HG03520 (cell line): ENCODE measurements around the gene RMI1.
"Not testable (repeated sequence)": the region's sequence is repeated elsewhere in the genome, so short reads cannot be mapped to it uniquely, and the experiment has no call there.

Experiments
- ATAC-seq: cut with Tn5 transposase; IDR thresholded peaks from one replicate; pipeline ENCODE4 v1.9.1; 2021; ENCODE audit warnings: mild to moderate bottlenecking, moderate library complexity; ENCODE audit not compliant: unreplicated experiment

Gene RMI1

DNA sequence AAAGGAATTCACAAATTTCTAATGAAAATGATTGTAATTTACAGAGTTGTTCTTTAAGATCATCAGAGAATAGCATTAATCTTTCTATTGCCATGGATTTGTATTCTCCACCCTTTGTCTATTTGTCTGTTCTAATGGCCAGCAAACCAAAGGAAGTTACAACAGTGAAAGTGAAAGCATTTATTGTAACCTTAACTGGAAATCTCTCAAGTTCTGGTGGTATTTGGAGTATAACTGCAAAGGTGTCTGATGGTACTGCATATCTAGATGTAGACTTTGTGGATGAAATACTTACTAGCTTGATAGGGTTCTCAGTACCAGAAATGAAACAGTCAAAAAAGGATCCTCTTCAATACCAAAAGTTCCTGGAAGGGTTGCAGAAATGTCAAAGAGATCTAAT, 21.7 kb downstream of the RMI1 start:
- peak; percentile 61 for ATAC-seq

DNA sequence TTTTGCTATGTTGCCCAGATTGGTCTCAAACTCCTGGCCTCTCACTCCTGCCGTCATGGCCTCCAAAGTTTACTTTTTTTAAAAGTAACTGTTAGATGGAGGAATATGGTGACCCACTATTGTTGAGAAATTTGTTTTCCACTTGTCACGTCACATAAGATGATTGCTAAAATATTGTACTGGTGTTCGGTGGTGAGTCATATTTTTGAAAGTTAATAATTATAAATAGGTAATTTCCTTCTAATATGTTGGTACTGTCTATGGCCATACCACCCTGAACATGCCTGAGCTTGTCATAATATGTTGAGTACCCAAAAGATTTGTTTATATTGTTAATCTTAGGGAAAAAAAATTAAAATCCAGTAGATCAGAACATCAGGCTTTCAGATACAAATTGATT, 22.6 kb downstream of the RMI1 start:
- ATAC-seq: no peak

DNA sequence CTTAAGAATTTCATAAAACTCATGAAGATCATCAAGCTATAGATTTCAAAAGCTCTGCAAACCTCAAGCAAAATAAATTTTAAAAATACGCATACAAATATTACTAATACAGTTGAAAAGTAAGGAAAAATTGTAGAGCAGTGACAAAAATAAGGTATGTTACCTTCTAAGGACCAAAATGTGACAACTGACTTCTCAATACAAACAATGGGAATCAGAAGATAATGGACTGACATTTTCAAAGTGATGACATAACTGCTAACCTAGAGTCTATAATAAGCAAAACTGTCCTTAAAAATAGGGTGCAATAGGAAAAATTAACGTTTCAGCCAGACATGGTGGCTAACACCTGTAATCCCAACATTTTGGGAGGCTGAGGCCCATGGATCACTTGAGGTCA, 27.1 kb downstream of the RMI1 start:
- no peak for ATAC-seq

DNA sequence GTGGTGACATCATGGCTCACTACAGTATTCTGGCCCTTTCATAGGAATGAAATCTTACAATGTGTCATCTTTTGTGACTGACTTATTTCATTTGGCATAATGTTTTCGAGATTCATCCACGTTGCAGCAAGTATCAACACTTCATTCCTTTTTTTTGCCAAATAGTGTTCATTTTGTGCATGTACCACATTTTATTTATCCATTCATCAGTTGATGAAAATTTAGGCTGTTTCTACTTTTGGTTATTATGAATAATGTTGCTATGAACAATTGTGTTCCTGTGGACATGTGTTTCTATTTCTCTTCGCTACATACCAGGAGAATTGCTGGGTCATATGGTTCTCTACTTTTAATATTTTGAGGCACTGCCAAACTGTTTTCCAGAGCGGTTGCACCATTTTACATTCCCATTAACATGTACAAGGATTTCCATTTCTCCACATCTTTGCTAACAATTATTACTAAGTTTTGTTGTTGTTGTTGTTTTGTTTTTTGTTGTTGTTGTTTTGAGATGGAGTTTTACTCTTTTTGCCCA, 43.5 kb downstream of the RMI1 start:
- ATAC-seq: no peak

DNA sequence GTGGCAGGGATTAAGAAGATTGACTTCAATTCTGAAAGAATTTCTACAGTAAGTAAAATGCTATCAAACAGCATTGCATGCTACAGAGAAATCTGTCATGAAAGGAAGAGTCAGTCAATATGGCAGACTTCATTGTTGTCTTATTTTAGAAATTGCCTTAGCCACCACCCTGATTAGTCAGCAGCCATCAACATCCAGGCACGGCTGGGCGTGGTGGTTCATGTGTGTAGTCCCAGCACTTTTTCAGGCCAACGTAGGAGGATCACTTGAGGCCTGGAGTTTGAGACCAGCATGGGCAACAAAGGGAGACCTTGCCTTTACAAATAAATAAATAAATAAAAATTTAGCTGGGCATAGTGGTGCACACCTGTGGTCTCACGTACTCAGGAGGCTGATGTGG, 46.6 kb downstream of the RMI1 start:
- ATAC-seq: no peak

DNA sequence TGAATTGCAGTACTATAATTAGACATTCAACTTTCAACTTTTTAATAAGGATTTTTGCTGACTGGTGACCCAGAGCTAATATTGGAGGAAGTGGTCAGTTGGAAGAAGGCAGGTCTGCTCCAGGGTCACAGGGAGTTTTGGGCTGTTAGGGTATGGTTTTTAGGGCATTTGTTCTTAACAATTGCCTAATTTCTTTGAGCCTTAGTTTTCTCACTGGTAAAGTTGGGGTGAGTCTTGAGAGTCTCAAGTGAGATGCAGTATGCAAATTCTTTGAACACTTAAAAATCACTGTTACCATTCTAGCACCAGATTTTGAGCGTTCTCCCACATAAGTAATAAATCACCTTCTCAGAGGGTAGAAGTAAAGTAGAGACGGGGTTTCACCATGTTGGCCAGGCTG, 50.9 kb downstream of the RMI1 start:
- no peak for ATAC-seq

DNA sequence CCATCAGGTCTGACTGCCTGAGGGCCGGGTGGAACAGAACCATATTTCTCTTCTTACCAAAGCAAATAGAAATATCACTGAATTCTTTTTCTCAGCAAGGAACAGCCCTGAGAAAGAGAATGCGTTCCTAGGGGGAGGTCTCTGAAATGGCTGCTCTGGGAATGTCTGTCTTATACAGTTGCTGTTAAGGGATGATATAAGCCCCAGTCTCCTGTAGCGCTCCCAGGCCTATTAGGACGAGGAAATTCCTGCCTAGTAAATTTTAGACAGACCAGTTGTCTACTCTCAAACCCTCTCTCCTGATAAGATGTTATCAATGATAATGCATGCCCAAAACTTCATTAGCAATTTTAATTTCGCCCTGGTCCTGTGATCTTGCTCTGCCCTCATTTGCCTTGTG, 61.3 kb downstream of the RMI1 start:
- ATAC-seq: not testable (repeated sequence)

DNA sequence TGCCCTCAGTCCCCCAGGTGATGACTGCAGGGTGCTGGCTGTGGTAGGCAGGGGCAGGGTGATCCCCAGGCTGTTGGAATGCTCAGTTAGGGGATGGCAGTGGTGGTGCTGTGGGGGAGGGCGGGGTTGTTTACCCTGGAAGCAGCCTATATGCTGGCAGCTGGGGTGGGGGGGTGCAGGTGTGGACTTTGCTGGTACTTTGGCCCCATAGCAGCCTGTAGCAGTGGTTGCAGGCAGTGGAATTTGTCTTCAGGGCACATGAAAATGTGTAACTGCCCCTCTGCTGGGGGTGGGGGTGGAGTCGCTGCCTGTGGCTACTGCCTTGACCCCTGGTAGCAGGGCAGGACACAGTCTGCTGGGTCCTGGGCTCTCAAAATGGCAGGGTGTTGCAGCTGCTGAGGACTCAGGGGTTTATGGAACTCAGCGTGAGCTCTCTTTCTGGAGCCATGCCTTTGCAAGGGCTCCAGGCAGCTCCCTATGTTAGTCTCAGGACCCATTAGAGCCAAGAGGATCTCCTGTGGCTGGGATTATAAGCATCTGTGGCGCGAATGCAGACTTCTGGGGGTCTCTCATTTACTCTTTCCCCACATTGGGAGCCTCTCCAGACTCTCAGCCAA, 65.0 kb downstream of the RMI1 start:
- ATAC-seq: no peak
